ENCODE results near the gene ZFYVE26. TPM values are rescaled to one million over a fixed set of nuclear protein-coding genes. Genes with fewer than 3 reads are reported as not detected.

Gene ZFYVE26
- polyA plus RNA-seq, 4 donors: 13.3 to 18.9 (median 15.2) TPM

DNA sequence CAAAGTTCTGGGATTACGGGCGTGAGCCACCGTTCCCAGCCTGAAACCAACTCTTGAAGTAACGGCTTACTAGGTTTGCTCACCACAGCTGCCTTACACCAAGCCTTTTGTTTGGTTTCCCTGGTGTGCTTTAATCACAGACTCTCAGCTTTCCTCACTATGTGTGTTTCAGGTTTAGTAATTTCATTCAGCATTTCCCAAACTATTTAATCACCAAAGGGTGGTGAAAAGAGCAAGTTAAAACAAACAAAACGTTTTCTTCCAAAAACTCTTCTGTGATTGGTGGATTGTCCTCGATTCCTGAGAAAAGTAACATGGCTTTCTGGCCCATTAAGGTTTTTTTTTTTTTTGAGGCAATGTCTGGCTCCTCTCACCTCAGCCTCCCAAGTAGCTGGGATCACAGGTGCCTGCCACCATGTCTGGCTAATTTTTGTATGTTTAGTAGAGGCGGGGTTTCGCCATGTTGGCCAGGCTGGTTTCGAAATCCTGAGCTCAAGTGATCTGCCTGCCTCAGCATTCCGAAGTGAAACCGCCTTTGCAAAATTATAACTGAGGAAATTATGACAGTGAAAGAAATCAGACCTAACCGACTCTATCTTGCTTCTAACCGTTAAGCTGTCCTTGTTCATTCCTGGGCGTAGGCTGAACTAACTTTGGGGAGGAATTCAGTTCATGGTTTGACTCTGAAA is 1.5 kb upstream of the ZFYVE26 start:
- no peak for DNase-seq (ENCODE audit: low read depth in 4 of 4, low spot score in 3 of 4)

DNA sequence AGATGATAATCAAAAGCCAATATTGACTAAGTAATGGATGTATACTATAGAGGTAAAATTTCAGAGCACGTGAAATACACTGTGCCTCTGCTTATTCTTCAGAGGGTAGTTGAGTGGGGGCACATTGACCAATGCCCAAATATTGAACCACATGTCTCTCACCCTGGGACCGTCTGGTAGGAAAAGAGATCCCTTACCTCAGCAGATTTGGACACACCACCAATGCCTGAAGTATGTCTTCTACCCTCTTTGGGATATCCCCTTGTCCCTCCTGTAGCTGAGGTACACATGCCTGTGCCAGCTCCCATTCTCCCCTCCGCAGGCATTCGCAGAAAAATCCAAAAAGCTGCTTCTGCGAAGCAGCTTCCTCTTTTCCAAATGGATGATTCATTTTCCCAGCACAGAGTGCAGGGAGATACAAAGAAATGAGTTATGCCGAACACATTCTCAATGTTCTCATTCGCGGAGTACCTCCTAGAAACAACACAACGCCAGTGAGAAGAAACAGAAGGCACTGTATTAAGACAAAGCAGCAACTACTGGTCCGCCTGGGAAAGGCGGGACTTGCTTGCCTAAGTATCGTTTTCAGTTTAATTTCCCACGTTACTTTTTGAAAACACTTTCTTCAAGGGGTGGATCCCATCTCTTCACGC is 691 bp downstream of the ZFYVE26 start:
- peak in 1 of 4 donors; percentile 7 for DNase-seq (ENCODE audit: low read depth in 4 of 4, low spot score in 3 of 4)

DNA sequence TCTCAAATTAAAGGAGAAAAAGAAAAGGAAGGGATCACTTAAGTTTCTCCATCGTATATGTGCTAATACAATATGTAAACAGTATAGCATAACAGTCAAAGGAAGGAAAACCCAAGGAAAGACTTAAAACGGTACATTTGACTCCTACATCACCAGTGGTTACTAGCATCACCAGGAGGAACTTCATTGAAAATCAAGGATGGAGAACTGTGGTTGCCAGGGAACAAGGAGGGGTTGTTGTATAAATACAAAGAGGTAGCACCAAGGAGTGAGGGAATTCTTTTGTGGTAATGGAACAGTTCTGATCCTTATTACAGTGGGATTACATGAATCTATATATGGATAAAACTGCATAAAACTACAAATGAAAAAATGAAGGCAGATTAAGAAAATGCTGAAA is 1.6 kb downstream of the ZFYVE26 start:
- no peak for DNase-seq (ENCODE audit: low read depth in 4 of 4, low spot score in 3 of 4)

DNA sequence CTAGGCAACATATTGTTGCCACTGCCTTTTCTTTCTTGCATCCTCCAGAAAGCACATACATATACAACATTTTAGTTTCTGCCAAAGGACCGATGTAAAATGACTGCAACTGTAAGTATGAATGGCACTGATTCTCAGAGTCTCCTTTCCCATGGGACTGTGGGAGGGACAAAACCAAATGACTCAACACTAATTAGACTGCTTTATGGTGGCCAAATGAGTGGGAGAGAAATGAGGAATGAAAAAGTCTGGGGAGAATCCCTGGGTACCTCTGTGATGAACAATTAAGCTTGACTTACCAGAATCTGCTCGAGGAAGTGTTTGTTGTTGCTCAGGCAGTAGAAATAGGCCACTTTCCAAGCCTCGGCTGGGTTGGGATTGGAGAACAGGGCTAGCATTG is 10.1 kb downstream of the ZFYVE26 start:
- DNase-seq (ENCODE audit: low read depth in 4 of 4, low spot score in 3 of 4): no peak

DNA sequence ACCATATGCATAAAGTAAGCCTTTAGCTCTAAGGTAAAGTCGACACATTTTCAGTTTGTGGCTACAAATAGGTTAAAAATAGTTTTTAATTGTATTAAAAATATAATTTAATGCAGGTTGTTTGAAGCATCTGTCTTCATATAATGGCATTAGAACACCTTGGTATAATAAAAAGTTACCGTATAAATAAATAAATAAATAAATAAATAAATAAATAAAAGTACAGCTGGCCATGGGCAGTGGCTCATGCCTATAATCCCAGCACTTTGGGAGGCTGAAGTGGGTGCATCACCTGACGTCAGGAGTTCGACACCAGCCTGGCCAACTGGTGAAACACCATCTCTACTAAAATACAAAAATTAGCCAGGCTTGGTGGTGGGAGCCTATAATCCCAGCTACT is 15.6 kb downstream of the ZFYVE26 start:
- no peak for DNase-seq (ENCODE audit: low read depth in 4 of 4, low spot score in 3 of 4)

DNA sequence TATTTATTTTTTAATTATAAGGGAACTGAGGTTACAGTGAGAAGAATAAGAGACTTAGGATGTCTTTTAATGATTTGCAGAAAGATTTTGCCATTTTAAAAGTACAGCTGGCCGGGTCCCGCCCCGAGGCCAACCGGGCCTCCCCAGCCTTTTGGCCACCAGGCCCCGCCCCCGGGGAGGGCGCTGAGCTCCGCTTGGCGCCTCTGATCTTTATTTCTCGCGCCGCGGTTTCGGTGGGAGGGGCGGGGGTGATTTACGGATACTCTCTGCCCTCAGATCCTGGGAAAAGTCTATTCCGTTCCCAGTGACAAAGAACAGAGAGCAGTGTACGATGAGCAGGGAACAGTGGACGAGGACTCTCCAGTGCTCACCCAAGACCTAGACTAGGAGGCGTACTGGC is 17.7 kb downstream of the ZFYVE26 start:
- DNase-seq (ENCODE audit: low read depth in 4 of 4, low spot score in 3 of 4): no peak

DNA sequence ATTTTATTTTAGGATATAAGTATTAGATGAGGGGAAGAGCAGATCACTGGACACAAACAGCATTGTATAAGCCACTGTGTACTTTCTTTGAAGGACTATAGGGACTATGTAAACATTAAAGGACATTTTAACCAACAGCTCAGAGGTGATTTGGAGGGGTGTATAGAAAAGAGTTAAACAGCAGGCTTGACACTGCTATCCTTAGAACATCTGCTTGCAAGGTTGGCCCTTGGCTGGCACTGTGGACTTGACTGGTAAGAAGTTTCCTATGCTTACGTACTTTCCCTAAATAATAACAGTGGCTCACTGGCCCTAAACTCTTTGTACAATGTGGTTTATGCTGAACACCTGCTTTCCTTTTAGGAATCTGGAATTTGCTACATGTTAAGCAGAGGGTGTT is 28.7 kb downstream of the ZFYVE26 start:
- DNase-seq (ENCODE audit: low read depth in 4 of 4, low spot score in 3 of 4): no peak

DNA sequence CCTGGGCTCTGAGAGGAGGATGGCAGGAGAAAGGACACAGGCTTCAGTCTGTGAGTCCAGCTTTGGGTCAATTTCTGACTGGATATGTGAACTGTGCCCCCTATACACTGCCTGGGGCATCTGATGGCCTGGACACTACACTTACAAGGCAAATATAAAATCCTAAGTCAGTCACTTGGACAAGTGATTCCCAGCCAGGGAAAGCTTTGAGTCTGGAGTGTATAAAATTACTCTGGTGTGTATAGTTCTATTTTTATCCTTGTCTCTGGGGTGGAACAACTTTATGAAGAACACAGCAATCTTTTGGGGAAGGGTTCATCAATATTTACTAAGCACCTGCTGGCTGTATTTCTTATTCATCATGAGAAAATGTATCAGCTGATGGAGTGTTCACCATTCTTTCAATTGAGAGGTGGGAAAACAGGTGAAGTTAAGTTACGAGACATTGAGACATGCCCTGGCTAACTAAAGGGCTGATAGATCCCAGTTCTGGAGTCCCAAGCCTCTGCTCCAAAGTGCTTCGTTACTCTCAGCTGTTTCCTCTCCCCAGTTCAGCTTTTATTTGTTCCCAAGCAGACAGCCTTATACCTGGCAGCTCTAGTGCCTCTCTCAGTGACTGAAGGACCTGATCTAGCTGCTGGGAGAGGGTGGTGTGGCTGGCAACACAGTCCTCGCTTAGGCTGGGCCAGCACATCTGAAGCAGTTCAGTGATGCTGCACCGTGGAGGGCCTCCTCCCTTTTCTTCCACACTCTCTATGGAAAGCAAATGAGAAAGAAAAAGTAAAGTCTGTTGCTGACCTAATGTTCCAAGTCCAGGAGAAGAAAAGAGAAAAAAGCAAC is 30.9 kb downstream of the ZFYVE26 start:
- DNase-seq (ENCODE audit: low read depth in 4 of 4, low spot score in 3 of 4): no peak

DNA sequence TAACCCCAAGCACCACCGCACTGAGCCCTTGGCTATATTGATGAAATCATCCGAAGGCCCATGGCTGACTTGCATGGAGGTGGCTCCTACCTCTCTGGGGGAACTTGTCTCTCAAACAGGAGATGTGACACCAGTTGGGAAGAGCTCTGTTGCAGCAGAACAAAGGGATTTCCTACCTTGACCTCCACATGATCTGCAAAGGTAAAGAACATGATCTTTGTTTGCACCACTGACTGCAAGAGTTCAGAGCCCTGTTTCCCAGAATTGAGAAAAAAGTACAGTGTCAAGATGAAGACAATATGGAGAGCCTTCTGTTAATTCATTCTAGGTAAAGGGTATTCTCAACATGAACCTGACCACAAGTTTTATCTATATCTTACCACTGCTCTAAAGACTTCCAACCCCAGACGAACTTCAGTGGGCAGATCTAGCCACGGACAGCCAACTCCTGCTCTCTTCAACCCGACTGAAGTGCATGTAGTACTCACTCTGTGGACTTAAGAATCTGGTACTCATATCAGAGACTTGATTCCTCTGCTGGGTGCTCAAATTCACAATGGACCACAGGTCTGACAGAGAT is 32.1 kb downstream of the ZFYVE26 start:
- DNase-seq (ENCODE audit: low read depth in 4 of 4, low spot score in 3 of 4): no peak

DNA sequence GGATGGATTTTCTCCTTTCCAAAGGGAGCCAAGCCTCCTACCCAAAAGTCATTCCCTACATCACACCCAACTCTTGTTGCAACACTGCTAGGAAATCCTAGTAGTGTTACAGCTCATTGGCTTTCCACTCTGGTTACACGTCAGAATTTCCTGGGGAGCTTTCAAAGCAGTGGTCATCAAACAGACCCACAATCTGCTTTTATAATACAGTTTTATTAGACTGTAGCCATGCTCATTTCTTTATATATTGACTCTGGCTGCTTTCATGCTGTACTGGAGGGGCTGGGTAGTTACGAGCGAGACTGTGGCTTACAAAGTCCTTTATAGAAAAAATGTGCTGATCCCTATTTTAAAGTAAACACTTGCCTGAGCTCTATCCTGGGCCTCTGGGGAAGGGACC is 34.3 kb downstream of the ZFYVE26 start:
- no peak for DNase-seq (ENCODE audit: low read depth in 4 of 4, low spot score in 3 of 4)

DNA sequence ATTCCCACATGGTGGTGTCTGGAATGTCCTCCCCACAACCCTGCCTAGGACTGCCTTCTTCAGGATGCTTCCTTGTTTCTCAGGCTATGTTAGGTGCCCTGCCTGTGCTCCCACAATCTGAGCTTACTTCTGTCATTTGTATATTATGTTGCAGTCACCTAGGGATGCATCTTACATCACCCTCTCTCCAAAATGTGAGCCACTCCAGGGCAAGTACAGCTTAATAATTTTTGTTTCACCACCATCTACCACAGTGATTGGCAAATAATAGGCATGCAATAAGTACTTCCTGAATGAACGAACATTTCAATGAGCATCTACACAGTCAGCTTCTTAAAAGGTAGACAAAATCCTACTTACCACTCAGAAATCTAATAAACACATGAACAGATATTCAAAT is 37.6 kb downstream of the ZFYVE26 start:
- no peak for DNase-seq (ENCODE audit: low read depth in 4 of 4, low spot score in 3 of 4)

DNA sequence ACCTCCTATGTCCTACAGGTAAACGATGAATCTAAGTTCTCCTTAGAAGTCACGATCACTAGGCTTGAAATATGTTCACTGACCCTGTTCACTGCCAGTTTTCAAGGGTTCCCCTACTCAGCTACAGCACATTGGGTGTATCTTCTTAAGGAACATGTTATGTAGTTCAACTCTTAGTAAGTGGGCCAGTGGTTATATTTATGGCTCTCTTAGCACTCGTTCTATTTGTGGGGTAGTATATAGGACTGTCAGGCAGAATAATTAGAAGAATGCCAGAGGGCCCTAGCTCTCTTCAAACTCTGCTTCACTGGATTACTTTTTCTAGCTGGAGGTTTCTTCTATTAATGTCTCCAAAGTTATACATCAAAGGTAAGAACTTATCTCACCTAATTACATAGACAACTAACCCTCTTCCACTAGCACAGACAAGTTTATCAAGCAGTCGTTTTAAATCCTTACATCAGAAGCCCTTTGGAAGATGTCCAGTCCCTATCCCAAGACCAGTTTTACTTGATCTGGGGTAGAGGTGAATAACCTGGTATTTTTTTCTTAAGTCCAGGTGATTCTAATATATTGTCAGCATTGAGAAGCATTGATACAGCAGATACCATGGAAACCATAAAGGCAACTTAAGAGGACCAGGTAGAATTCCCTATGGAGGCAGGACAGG is 39.6 kb downstream of the ZFYVE26 start:
- DNase-seq (ENCODE audit: low read depth in 4 of 4, low spot score in 3 of 4): no peak

DNA sequence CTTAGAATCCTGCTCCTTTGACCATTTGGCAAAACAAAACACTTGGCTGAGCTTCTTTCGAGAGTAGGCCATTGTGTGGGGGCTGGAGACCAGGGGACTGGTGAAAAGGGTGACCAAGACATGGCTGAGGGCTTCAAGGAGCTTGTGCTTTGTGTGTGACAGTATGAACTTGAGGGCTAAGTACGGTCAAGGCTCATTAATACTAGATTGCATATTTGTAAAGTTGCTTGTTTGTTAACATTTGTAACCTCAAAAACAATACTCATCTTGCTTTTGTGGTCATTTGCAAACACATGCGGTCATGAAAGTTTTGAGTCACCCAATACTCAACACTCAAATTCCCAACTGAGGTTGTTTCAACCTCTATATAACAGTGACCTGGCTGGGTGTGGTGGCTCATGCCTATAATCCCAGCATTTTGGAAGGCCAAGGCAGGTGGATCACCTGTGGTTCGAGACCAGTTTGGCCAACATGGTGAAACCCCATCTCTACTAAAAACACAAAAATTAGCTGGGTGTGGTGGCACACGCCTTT is 42.5 kb downstream of the ZFYVE26 start:
- no peak for DNase-seq (ENCODE audit: low read depth in 4 of 4, low spot score in 3 of 4)

DNA sequence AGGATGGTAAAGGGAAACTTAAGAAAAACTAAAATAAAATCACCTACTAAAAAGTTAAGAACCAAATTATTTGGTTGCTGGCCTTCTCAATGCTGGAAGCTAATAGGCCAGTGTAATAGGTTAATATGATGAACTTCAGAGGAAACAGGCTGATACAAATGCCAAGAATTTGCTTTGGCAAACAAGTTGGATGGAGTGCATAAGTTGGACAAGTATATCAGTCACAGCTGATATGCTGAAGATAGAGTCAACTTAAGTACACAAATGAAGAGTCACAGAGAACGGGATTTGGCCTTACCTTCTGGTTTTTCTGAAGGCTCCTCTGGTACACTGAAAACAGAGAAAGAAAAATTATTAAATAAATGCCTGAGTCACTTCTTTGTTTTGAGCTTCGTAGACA is 48.2 kb downstream of the ZFYVE26 start:
- no peak for DNase-seq (ENCODE audit: low read depth in 4 of 4, low spot score in 3 of 4)

DNA sequence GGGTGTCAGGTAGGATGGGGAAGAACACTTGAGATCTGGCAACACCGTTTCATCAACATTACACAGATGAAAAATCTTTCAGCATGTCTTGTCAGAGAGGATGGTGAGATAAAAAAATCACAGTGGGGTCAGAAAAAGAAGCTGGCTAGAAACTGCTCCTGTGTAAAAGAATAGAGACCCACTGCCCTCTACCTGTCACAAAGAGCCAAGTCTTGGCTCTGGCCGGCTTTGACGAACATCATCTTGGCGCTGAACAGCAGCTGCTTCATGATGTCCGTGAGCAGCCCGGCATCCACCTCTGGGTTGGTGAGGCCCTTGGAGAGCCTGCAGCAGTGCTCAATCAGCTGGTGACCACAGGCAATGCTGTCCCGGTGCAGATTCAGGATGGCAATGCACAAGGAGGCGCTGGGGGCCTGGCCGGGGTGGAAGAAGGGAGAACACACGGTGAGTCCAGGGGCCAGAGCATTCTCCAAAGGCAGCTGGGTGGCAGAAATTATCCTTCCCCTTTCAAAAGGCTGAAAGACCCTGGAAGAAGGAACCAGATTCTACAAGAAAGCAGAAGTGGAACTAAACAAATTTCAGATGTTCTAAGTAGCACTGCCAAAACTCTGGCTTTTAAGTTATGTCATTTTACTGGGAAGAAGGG is 50.2 kb downstream of the ZFYVE26 start:
- DNase-seq (ENCODE audit: low read depth in 4 of 4, low spot score in 3 of 4): no peak

DNA sequence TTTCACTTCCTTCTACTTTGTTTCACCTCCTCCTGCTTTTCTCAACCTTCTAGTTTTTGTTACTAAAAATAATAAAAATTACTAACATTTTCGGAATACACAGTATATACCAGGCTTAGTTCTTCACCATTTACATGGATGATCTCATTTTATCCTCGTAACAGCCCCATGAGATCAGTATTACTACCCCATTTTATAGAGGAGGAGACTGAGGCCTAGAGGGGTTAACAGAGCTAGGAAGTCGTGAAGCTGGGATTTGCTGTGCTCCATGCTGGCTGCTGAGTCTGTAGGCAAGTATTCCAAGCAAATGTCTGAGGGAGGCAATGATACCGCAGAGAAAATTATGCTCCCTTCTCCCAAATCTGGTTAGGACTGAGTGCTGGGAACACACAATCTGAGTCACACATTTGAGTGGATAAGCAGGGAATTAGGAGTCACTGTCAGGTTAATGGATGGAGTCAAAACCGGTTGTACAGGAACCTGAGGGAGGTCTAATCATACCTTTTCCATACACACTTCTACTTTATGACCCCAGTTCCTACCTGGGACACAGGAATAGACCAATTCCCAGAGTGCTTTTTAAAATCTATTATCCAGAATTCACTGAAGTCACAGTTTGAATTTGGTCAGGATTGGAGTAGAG is 51.1 kb downstream of the ZFYVE26 start:
- no peak for DNase-seq (ENCODE audit: low read depth in 4 of 4, low spot score in 3 of 4)

DNA sequence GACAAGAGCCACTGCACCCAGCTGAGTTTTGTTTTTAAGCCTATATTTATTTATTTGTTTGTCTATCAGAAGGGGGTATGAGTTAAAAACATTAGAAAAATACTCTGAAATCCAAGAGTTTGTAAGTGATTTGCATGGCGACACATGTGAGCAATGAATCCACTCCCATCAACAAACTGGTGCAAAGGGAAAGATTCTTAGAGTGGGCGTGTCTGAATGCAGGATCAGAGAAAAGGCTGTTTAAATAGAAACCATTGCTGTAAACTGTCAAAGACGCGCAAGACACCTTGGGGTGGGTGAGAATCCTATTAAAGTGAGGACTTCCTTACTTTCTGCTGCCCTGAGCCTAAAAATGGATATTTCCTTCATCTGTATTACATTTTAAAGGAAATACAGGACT is 51.9 kb downstream of the ZFYVE26 start:
- no peak for DNase-seq (ENCODE audit: low read depth in 4 of 4, low spot score in 3 of 4)

DNA sequence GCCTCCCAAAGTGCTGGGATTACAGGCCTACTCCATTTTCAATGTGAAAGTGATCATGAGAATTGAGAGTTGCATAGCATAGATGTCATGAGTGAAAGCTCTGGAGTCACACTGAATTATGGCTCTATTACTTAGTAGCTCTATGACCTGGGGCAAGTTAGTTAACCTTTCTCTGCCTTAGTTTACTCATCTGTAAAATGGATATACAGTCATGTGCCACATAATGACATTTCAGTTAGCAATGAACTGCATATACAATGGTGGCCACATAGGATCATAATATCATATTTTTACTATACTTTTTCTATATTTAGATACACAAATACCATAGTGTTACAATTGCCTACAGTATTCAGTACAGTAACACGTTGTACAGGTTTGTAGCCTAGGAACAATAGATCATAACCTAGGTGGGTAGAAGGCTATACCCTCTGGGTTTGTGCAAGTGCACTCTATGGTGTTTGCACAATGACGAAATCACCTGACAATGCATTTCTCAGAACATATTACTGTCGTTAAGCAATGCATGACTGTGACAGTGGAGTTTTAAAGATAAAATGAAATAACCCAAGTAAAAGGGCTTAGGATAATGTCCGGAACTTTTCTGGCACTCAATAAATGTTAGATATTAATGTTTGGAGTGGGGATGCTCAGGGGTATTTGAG is 53.1 kb downstream of the ZFYVE26 start:
- DNase-seq (ENCODE audit: low read depth in 4 of 4, low spot score in 3 of 4): no peak

DNA sequence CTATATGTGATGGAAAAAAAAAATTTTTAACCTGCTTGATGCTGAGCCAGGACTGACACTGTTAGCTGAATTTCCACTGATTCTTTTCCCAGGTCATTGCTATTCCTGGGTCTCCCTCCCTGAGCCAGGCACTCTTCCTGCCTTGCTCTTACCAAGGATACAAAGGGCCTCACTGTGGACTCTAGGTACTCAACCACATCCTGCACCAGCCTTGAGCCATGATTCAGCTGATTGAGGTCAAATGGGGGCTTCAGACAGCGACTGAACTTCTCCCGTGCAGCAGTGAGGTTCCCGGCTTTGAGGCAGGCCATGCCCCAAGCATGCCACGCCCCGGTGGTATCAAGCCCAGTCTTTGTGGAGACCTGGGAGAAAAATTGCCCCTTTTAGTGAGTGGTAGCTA is 54.3 kb downstream of the ZFYVE26 start:
- DNase-seq (ENCODE audit: low read depth in 4 of 4, low spot score in 3 of 4): no peak
